BLaER1 treated with 17β-estradiol and CSF1 and Interleukin-3, amounts not matched to agents 10 nM and 100 nM (cell line): ENCODE results near the gene MS4A18.

Experiments used
- H3K27ac ChIP-seq, 11 experiments: shearing (Covaris generic); formaldehyde crosslinking; 2 replicates each; pipeline ENCODE4 v1.8.1; 2022
- H3K27me3 ChIP-seq, 11 experiments: shearing (Covaris generic); formaldehyde crosslinking; 2 replicates each; pipeline ENCODE4 v1.8.1; 2022
- H3K36me3 ChIP-seq, 11 experiments: shearing (Covaris generic); formaldehyde crosslinking; 2 replicates each; pipeline ENCODE4 v1.8.1; 2022
- H3K4me1 ChIP-seq, 10 experiments: shearing (Covaris generic); formaldehyde crosslinking; 2 replicates each; pipeline ENCODE4 v1.8.1; 2022
- H3K4me2 ChIP-seq, 11 experiments: shearing (Covaris generic); formaldehyde crosslinking; 2 replicates each; pipeline ENCODE4 v1.8.1; 2022
- H3K4me3 ChIP-seq, 10 experiments: shearing (Covaris generic); formaldehyde crosslinking; 2 replicates each; pipeline ENCODE4 v1.8.1; 2022
- H3K9ac ChIP-seq, 11 experiments: shearing (Covaris generic); formaldehyde crosslinking; 2 replicates each; pipeline ENCODE4 v1.8.1; 2022
- H3K9me3 ChIP-seq, 11 experiments: shearing (Covaris generic); formaldehyde crosslinking; replicated peaks in 1 of 11; 2 replicates each; pipeline ENCODE4 v1.8.1; 2022
- H4K20me1 ChIP-seq, 11 experiments: shearing (Covaris generic); formaldehyde crosslinking; 2 replicates each; pipeline ENCODE4 v1.8.1; 2022
- Cebpa-rat ChIP-seq, 11 experiments: shearing (Covaris generic); IDR thresholded peaks; 2 replicates each; pipeline ENCODE4 v1.8.1; 2022

The MS4A18 gene

DNA sequence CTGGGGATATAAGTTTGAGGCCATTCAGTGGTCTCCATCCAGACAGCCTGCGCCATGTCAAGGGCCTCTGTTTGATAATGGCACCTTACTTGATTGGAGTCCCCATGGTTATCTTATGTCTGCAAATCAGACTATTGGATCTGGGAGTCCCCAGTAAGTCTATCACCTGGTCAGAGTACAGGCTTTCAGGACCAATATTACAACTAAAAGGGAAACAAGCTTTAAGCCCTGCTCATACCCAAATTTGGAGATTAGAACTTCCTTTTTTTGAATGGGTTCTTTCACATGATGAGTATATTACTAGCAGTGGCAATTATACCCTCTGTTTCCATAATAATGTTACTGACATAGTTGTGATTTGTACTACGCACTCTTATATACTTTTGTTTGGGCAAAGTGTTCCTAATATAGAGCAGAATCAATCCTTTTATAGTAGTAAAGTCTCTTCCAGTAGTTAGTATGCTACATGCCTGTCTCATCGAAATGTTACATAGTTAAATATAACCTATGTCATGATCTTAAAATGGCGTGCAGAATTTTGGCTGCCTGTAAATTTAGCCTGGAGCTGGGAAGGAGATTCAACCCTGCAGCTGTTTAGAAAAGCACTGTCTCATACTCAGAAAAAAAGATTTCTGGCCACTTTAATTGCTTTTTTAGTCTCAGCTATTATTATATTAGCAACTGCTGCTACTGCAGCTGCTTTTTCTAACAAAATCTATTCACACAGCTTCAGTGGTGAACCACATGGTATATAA lies 37.1 kb downstream of the MS4A18 start:
- Histone ChIP-seq H3K36me3 (no peaks in the 10 kb centered on the region), H3K27me3 (peaks cover 0 to 19% (median 0%) of the 10 kb centered on the region in 11 experiments; a peak in 5 of 22 replicates), H3K4me3 (no peak overlapping the region), H3K4me2 (peak overlapping the region in 3 of 11 experiments; percentile 11 to 58 (median 18); a peak in 3 of 22 replicates), H3K4me1 (peaks cover 23 to 36% (median 27%) of the 10 kb centered on the region in 10 experiments), H3K9me3 (no peaks in the 10 kb centered on the region), H4K20me1 (peaks cover 0 to 9% (median 0%) of the 10 kb centered on the region in 11 experiments; a peak in 2 of 22 replicates), H3K9ac (no peak overlapping the region), H3K27ac (no peak overlapping the region)
- no peak for TF ChIP-seq Cebpa-rat (IDR thresholded peaks at IDR 0.05)

DNA sequence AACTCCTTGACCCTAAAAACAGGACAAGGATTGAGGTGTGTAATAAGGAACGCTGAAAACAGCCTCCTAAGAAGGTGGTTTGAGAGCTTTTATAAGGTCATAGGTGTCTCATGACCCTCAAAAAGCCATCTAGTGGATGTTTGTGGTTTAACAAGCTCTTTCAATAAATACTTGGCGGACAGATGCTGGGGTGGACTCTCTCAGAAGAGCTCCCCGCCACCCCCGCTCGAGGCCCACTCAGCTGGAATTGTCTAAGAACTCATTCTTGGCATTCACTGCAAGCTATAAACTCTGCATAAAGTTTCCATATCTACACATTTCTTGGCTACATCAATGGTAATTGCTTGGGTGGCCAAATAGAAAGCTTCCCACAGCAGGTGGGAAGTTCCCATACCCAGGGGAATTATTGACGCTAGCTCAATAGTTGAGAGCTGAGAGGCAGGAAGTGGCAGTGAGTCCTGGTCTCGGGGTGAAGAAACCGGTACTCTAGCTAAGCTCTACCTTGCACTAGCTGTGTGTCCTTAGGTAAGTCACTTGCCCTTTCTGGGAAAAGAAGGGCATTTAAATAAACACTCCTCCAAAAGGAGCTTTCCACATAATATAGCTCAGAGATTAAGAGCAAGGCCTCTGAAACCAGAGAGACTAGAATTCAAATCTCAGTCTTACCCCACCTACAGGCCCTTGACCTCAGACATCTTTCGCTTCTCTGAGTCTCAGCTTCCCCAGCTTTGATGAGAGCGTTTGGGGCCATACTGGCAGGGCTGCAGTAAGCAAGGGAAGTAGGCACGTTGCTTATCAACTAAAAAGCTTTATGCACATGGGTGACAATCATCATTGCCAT lies 38.6 kb downstream of the MS4A18 start:
- no peak overlapping the region for H3K4me3 ChIP-seq
- no peak overlapping the region for H3K9ac ChIP-seq
- H3K36me3 ChIP-seq, result no peaks in the 10 kb centered on the region
- peaks cover 0 to 17% (median 0%) of the 10 kb centered on the region in 11 experiments; a peak in 5 of 22 replicates for H3K27me3 ChIP-seq
- no peak overlapping the region for H3K27ac ChIP-seq
- peaks cover 0 to 9% (median 0%) of the 10 kb centered on the region in 11 experiments; a peak in 1 of 22 replicates for H4K20me1 ChIP-seq
- H3K4me2 ChIP-seq, result peak overlapping the region in 8 of 11 experiments; percentile 2 to 42 (median 36); a peak in 12 of 22 replicates
- H3K9me3 ChIP-seq, result no peaks in the 10 kb centered on the region
- H3K4me1 ChIP-seq, result peaks cover 23 to 36% (median 27%) of the 10 kb centered on the region in 10 experiments
- no peak for TF ChIP-seq Cebpa-rat (IDR thresholded peaks at IDR 0.05)

DNA sequence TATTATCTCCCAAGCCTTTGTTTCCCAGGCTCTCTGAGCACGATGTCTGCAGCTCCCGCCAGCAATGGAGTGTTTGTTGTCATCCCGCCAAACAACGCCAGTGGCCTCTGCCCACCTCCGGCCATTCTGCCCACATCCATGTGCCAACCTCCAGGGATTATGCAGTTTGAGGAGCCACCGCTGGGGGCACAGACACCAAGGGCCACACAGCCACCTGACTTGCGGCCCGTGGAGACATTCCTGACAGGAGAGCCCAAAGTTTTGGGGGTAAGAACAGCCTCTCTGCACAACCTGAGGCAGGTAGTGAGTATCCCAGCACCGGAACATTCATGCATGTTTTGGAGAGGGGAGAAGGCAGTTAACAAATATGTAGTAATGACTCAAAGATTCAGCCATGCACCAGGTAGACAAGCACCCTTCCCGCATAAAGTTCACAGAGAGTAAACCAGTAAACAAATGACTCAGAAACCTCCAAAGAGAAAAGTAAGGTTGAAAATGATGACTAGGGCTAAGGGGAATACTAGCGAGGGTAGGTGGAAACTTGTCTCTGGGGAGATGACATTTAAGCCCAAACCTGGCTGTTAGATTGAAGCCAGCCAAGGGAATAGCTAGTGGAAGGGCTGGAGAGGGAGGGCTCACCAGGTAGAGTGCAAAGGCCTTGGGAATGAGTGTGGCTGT lies 39.3 kb downstream of the MS4A18 start:
- Histone ChIP-seq H3K27ac (no peak overlapping the region), H3K9ac (no peak overlapping the region), H3K4me2 (peak overlapping the region in 2 of 11 experiments; percentile 35 to 42; a peak in 1 of 22 replicates), H3K4me3 (no peak overlapping the region), H3K36me3 (no peaks in the 10 kb centered on the region), H4K20me1 (peaks cover 0 to 9% (median 0%) of the 10 kb centered on the region in 11 experiments; a peak in 1 of 22 replicates), H3K9me3 (no peaks in the 10 kb centered on the region), H3K27me3 (peaks cover 0 to 9% (median 0%) of the 10 kb centered on the region in 11 experiments; a peak in 5 of 22 replicates), H3K4me1 (peaks cover 23 to 34% (median 28%) of the 10 kb centered on the region in 10 experiments)
- no peak for TF ChIP-seq Cebpa-rat (IDR thresholded peaks at IDR 0.05)

DNA sequence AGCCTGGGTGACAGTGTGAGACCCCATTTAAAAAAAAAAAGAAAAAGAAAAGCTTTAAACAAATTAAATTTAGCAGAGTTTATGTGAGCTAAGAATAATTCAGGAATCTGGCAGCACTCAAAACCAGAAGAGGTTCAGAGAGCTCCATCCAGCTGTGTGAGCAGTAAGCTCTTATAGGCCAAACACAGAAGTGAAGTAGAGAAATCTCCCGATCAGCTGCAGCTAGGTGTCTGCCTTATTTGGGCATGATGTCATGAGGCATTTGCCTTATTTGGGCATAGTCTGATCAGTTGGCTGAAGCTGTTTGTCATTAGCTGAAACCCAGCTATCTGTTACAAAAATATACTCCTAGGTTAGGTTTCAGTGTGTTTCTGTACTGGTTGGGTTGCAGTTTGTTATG lies 40.4 kb downstream of the MS4A18 start:
- H3K9me3 ChIP-seq, result no peaks in the 10 kb centered on the region
- H3K4me2 ChIP-seq, result no peak overlapping the region
- H3K4me3 ChIP-seq, result no peak overlapping the region
- H3K27ac ChIP-seq, result no peak overlapping the region
- H3K36me3 ChIP-seq, result no peaks in the 10 kb centered on the region
- no peak overlapping the region for H3K9ac ChIP-seq
- peaks cover 0 to 4% (median 0%) of the 10 kb centered on the region in 11 experiments; a peak in 1 of 22 replicates for H4K20me1 ChIP-seq
- H3K4me1 ChIP-seq, result peaks cover 12 to 24% (median 18%) of the 10 kb centered on the region in 10 experiments
- TF ChIP-seq Cebpa-rat (IDR thresholded peaks at IDR 0.05), result no peak
- H3K27me3 ChIP-seq, result peaks cover 0 to 5% (median 0%) of the 10 kb centered on the region in 11 experiments; a peak in 5 of 22 replicates

DNA sequence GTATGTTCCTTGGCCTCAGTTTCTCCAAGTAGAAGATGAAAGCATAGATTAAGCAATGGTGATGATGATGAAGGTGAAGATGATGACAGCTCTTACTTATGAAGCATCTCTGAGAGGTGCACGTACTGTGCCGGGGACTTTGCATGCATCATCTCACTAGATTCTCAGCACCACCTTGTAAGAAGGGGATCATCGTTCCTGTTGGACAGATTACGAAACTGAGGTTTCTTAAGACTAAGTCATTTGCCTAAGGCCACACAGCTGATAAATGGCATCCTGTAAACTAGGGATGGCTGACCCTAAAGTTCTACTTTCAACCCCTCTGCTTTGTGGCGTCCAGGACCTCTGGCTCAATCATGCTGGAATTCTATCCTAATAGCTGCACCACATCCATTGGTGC lies 40.8 kb downstream of the MS4A18 start:
- H4K20me1 ChIP-seq, result no peaks in the 10 kb centered on the region

DNA sequence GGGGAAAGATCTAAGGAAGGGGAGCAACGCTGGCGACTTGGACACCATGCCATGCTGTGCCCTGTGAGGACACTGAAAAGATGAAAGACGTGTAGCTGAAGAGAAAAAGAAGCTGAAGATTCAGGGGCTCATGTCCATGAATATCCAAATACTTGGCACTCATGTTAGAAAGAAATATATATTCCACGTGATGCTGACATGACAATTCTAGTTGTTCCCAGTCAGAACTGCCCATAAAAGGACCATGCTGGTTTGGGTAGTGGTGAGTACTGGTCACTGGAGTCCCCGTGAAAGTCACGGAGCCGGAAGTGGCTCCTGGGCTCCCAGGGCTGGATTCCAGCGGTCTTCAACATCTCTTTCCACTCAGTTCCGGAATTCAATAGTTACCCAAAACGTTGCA lies 42.0 kb downstream of the MS4A18 start:
- no peak for TF ChIP-seq Cebpa-rat (IDR thresholded peaks at IDR 0.05)
- H3K4me3 ChIP-seq, result no peak overlapping the region
- H4K20me1 ChIP-seq, result no peaks in the 10 kb centered on the region
- no peaks in the 10 kb centered on the region for H3K27me3 ChIP-seq
- H3K9me3 ChIP-seq, result no peaks in the 10 kb centered on the region
- H3K27ac ChIP-seq, result no peak overlapping the region
- H3K9ac ChIP-seq, result no peak overlapping the region
- no peaks in the 10 kb centered on the region for H3K36me3 ChIP-seq
- H3K4me1 ChIP-seq, result peaks cover 5 to 19% (median 10%) of the 10 kb centered on the region in 10 experiments; a peak in 17 of 20 replicates
- no peak overlapping the region for H3K4me2 ChIP-seq

More for the DNA sequence above, 40.8 kb downstream of the MS4A18 start:
- Histone ChIP-seq H3K9me3 (no peaks in the 10 kb centered on the region), H3K4me1 (peaks cover 7 to 19% (median 13%) of the 10 kb centered on the region in 10 experiments; a peak in 18 of 20 replicates), H3K9ac (no peak overlapping the region), H3K36me3 (no peaks in the 10 kb centered on the region), H3K4me2 (no peak overlapping the region), H3K4me3 (no peak overlapping the region), H3K27me3 (peaks cover 0 to 4% (median 0%) of the 10 kb centered on the region in 11 experiments; a peak in 4 of 22 replicates), H3K27ac (no peak overlapping the region)
- no peak for TF ChIP-seq Cebpa-rat (IDR thresholded peaks at IDR 0.05)

DNA sequence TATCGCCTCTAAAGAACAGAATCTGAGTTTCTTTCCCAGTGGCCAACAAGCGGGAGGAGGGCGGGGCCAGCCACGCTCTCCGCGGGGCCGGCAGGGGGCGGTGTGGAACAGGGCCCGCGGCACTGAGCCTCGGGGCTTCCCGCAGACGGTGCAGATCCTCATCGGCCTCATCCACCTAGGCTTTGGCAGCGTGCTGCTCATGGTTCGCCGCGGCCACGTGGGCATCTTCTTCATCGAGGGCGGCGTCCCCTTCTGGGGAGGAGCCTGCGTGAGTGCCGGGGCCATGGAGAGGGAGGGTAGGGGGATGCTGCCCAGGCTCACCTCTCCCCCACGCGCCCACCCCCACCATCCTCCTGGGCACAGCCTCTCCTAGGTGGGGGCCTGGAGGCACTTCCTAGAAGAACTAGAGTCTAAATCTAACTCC lies 42.9 kb downstream of the MS4A18 start:
- H3K36me3 ChIP-seq, result no peaks in the 10 kb centered on the region
- no peaks in the 10 kb centered on the region for H3K27me3 ChIP-seq
- H3K27ac ChIP-seq, result no peak overlapping the region
- no peak overlapping the region for H3K9ac ChIP-seq
- H4K20me1 ChIP-seq, result no peaks in the 10 kb centered on the region
- H3K4me1 ChIP-seq, result peaks cover 0 to 28% (median 18%) of the 10 kb centered on the region in 10 experiments; a peak in 16 of 20 replicates
- H3K9me3 ChIP-seq, result no peaks in the 10 kb centered on the region
- no peak overlapping the region for H3K4me3 ChIP-seq
- TF ChIP-seq Cebpa-rat (IDR thresholded peaks at IDR 0.05), result no peak
- H3K4me2 ChIP-seq, result no peak overlapping the region

DNA sequence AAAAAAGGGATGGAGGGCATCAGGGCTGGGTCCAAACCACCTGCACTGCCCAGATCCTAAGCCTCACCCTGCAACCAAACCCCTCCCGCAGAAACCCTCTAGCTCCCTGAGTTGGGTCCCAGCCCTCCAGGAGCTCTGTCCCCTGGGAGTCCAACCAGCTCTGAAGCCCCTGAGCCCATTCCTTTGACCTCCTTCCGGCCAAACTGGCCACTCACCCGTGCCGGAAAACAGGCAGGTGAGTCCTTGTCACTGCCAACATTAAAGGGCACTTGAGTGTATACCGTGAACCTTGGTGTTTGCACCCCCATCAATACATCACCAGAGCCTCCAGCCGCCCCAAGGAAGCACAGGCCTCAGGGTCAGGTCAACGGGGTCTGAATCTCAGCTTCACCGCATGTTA lies 43.7 kb downstream of the MS4A18 start:
- Histone ChIP-seq H3K9ac (no peak overlapping the region), H3K27me3 (no peaks in the 10 kb centered on the region), H3K27ac (no peak overlapping the region), H4K20me1 (no peaks in the 10 kb centered on the region), H3K9me3 (no peaks in the 10 kb centered on the region), H3K4me3 (no peak overlapping the region), H3K4me1 (peaks cover 4 to 28% (median 21%) of the 10 kb centered on the region in 10 experiments; a peak in 19 of 20 replicates), H3K4me2 (no peak overlapping the region), H3K36me3 (no peaks in the 10 kb centered on the region)
- no peak for TF ChIP-seq Cebpa-rat (IDR thresholded peaks at IDR 0.05)
